H1 (cell line): Measurements from ENCODE around the gene GALNT13. TPM values are rescaled to one million over a fixed set of nuclear protein-coding genes. Genes with fewer than 3 reads are reported as not detected.

Experiments
- CTCF ChIA-PET: fragments of 300-600 bp; sonication (Branson Sonifier 250); formaldehyde crosslinking; loops from one replicate; lab custom pipeline; 2021; ENCODE audit not compliant: partially characterized antibody; lab: Charles Lee
- POLR2A ChIA-PET: fragments of 300-600 bp; sonication (Branson Sonifier 250); formaldehyde crosslinking; loops from one replicate; lab custom pipeline; 2021; ENCODE audit warnings: inconsistent platforms; ENCODE audit not compliant: partially characterized antibody; lab: Charles Lee
- DNase-seq, 2 experiments: peaks; one replicate each; pipeline versions ENCODE4 v3.0.0 to v3.0.0-alpha.2; 2010 to 2022; ENCODE audit warnings: low spot score in 2 of 2, low read depth in 1 of 2, mixed read lengths in 1 of 2
- FAIRE-seq: peaks from 2 replicates; lab custom pipeline; 2011; peaks lifted over from hg19 to GRCh38; lab: Jason Lieb, UNC
- H2AFZ ChIP-seq: 2 replicates; pipeline ENCODE4 v1.8.1; 2012; ENCODE audit warnings: low read length, inconsistent platforms
- H2AK5ac ChIP-seq: 2 replicates; pipeline ENCODE4 v1.6.1; 2013; ENCODE audit warnings: low read depth, low read length
- H2BK120ac ChIP-seq: replicated peaks from 2 replicates; pipeline ENCODE3; 2013; ENCODE audit warnings: low read depth, low read length, inconsistent platforms
- H2BK12ac ChIP-seq: 2 replicates; pipeline ENCODE4 v1.6.1; 2013; ENCODE audit warnings: low read depth, low read length
- H2BK15ac ChIP-seq: 2 replicates; pipeline ENCODE4 v1.6.1; 2013; ENCODE audit warnings: low read length
- H2BK20ac ChIP-seq: 2 replicates; pipeline ENCODE4 v1.6.1; 2013; ENCODE audit warnings: low read length
- H2BK5ac ChIP-seq: 2 replicates; pipeline ENCODE4 v1.6.1; 2013; ENCODE audit warnings: low read depth, low read length
- H3K14ac ChIP-seq: 2 replicates; pipeline ENCODE4 v1.6.1; 2013; ENCODE audit warnings: inconsistent platforms; ENCODE audit not compliant: insufficient read length
- H3K18ac ChIP-seq: 2 replicates; pipeline ENCODE4 v1.6.1; 2013; ENCODE audit warnings: low read length; ENCODE audit errors: extremely low read depth
- H3K23ac ChIP-seq: 2 replicates; pipeline ENCODE4 v1.6.1; 2013; ENCODE audit warnings: inconsistent platforms; ENCODE audit not compliant: insufficient read length
- H3K23me2 ChIP-seq: 2 replicates; pipeline ENCODE4 v1.6.1; 2013; ENCODE audit warnings: low read depth, low read length
- H3K27ac ChIP-seq: 2 replicates; pipeline ENCODE4 v1.6.1; 2011; ENCODE audit warnings: low read depth, low read length, inconsistent platforms
- H3K27me3 ChIP-seq, 4 experiments: replicated peaks in 1 of 4; 1 replicate in 1 of 4; 2 replicates in 3 of 4; pipeline versions ENCODE4 v1.6.1 to v1.8.1; 2011 to 2013; ENCODE audit warnings: low read length in 3 of 4, mild to moderate bottlenecking in 3 of 4, inconsistent platforms in 2 of 4, mixed read lengths in 2 of 4, moderate library complexity in 1 of 4; ENCODE audit not compliant: control insufficient read depth in 3 of 4, insufficient read depth in 3 of 4; ENCODE audit errors: extremely low read depth in 1 of 4
- H3K36me3 ChIP-seq, 4 experiments: 2 replicates each; pipeline versions ENCODE4 v1.6.1 to v1.8.1; 2011 to 2013; ENCODE audit warnings: mild to moderate bottlenecking in 4 of 4, low read length in 3 of 4, moderate library complexity in 2 of 4, control low read depth in 1 of 4, inconsistent platforms in 1 of 4; ENCODE audit not compliant: insufficient read depth in 4 of 4, control insufficient read depth in 2 of 4
- H3K4ac ChIP-seq: replicated peaks from 2 replicates; pipeline ENCODE3; 2013; ENCODE audit warnings: low read length, low read depth, mixed read lengths, inconsistent platforms; ENCODE audit not compliant: insufficient read length
- H3K4me1 ChIP-seq, 4 experiments: replicated peaks in 1 of 4; 1 replicate in 1 of 4; 2 replicates in 3 of 4; pipeline versions ENCODE4 v1.6.1 to v1.8.1; 2011 to 2013; ENCODE audit warnings: low read length in 3 of 4, inconsistent platforms in 2 of 4, mixed read lengths in 1 of 4; ENCODE audit not compliant: insufficient read depth in 4 of 4, control insufficient read depth in 3 of 4
- H3K4me2 ChIP-seq, 2 experiments: 2 replicates each; pipeline versions ENCODE4 v1.6.1 to v1.8.1; 2011 to 2013; ENCODE audit warnings: low read depth in 2 of 2, low read length in 2 of 2, control low read depth in 1 of 2, inconsistent platforms in 1 of 2, mild to moderate bottlenecking in 1 of 2; ENCODE audit not compliant: insufficient read depth in 1 of 2
- H3K4me3 ChIP-seq, 4 experiments: fragments of 200-600, 300-600 bp in 1 of 4; sonication (generic), shearing (Covaris generic), sonication (Bioruptor Twin) in 1 of 4; 2 replicates each; pipeline versions ENCODE4 v1.5.1 to v1.8.1; 2011 to 2016; ENCODE audit warnings: low read length in 4 of 4, low read depth in 3 of 4, control low read depth in 2 of 4, inconsistent platforms in 2 of 4, mild to moderate bottlenecking in 2 of 4, mixed read lengths in 1 of 4, moderate library complexity in 1 of 4; ENCODE audit not compliant: insufficient read depth in 2 of 4; ENCODE audit errors: extremely low read depth in 1 of 4
- H3K56ac ChIP-seq: replicated peaks from 2 replicates; pipeline ENCODE3; 2013; ENCODE audit warnings: low read depth, mild to moderate bottlenecking, mixed read lengths, low read length, inconsistent platforms; ENCODE audit not compliant: insufficient read length
- H3K79me1 ChIP-seq: 2 replicates; pipeline ENCODE4 v1.6.1; 2013; ENCODE audit warnings: low read depth, low read length, control low read depth
- H3K79me2 ChIP-seq, 2 experiments: 2 replicates each; pipeline versions ENCODE4 v1.6.1 to v1.8.1; 2012 to 2013; ENCODE audit warnings: low read length in 2 of 2, mild to moderate bottlenecking in 2 of 2, inconsistent platforms in 1 of 2; ENCODE audit not compliant: insufficient read depth in 2 of 2, control insufficient read depth in 1 of 2
- H3K9ac ChIP-seq, 4 experiments: replicated peaks in 1 of 4; 1 replicate in 1 of 4; 2 replicates in 3 of 4; pipeline versions ENCODE4 v1.6.1 to v1.8.1; 2011 to 2013; ENCODE audit warnings: low read depth in 3 of 4, low read length in 3 of 4, control low read depth in 2 of 4, mild to moderate bottlenecking in 2 of 4, moderate library complexity in 2 of 4, inconsistent platforms in 1 of 4; ENCODE audit errors: extremely low read depth in 1 of 4
- H3K9me3 ChIP-seq, 2 experiments: 2 replicates each; pipeline versions ENCODE4 v1.6.1 to v1.8.1; 2012 to 2013; ENCODE audit warnings: mild to moderate bottlenecking in 2 of 2, moderate library complexity in 2 of 2, control low read depth in 1 of 2, inconsistent platforms in 1 of 2, low read depth in 1 of 2, low read length in 1 of 2, mixed read lengths in 1 of 2; ENCODE audit not compliant: insufficient read depth in 2 of 2
- H4K20me1 ChIP-seq, 2 experiments: replicated peaks in 1 of 2; 2 replicates each; pipeline versions ENCODE3 to v1.8.1; 2011 to 2013; ENCODE audit warnings: inconsistent platforms in 2 of 2, low read length in 2 of 2, mild to moderate bottlenecking in 1 of 2; ENCODE audit not compliant: insufficient read depth in 2 of 2, control insufficient read depth in 1 of 2
- H4K5ac ChIP-seq: 2 replicates; pipeline ENCODE4 v1.6.1; 2013; ENCODE audit warnings: low read length, low read depth, mixed read lengths, inconsistent platforms; ENCODE audit not compliant: insufficient read length
- H4K8ac ChIP-seq: 2 replicates; pipeline ENCODE4 v1.8.0; 2013; ENCODE audit warnings: mild to moderate bottlenecking, moderate library complexity, low read length, inconsistent platforms; ENCODE audit not compliant: insufficient read depth; ENCODE audit errors: extremely low read depth
- H4K91ac ChIP-seq: replicated peaks from 2 replicates; pipeline ENCODE3; 2013; ENCODE audit warnings: low read length, mixed read lengths, inconsistent platforms; ENCODE audit not compliant: insufficient read length
- HDAC6 ChIP-seq: IDR thresholded peaks from one replicate; pipeline ENCODE4 v1.7.1; 2012; ENCODE audit warnings: low read depth, mild to moderate bottlenecking, inconsistent platforms, low read length, moderate library complexity
- JUND ChIP-seq: IDR thresholded peaks from 2 replicates; pipeline ENCODE4 v1.6.1; 2011; ENCODE audit warnings: mild to moderate bottlenecking, improper control_type of control experiment, low read length
- TAF7 ChIP-seq: optimal IDR thresholded peaks from 2 replicates; pipeline ENCODE3; 2011; ENCODE audit warnings: low read depth, mild to moderate bottlenecking, inconsistent platforms, low read length, moderate library complexity, borderline replicate concordance
- YY1 ChIP-seq: IDR thresholded peaks from 2 replicates; pipeline ENCODE4 v1.6.1; 2011; ENCODE audit warnings: low read depth, mild to moderate bottlenecking, low read length
- WGBS, 2 experiments: shearing (Covaris generic) in 1 of 2; methylation state at CpG; one replicate each; pipeline versions ENCODE4 v1.1.6 to v1.1.7; 2013 to 2015; ENCODE audit warnings: low lambda C conversion rate in 2 of 2, mixed read lengths in 2 of 2, inconsistent platforms in 1 of 2, low coverage in 1 of 2, missing lambda C conversion rate in 1 of 2; ENCODE audit not compliant: insufficient replicate concordance in 2 of 2, insufficient coverage in 1 of 2, insufficient read length in 1 of 2; ENCODE audit errors: extremely low coverage in 1 of 2, missing lambda C conversion rate in 1 of 2; 5-methylcytosine and 5-hydroxymethylcytosine counted together
- polyA plus RNA-seq, 7 experiments: library from polyadenylated mRNA; depleted of rRNA in 3 of 7; stranded (reverse) in 5 of 7; unstranded in 2 of 7; fragments of >200 nt in 5 of 7; fragments of 200-250 nt in 2 of 7; gene quantifications; 1 replicate in 5 of 7; 2 replicates in 1 of 7; 4 replicates in 1 of 7; pipeline versions ENCODE4 v1.2.1 to v1.2.3, GENCODE V29; 2011 to 2013; ENCODE audit warnings: missing spikeins in 2 of 7, mixed read lengths in 2 of 7
- total RNA-seq: library from RNA; stranded (reverse); fragmentation: NEBNext Ultra II Directional; extraction: Animal tissue kit (Norgen Biotek cat#: 25700); gene quantifications from 2 replicates; pipeline ENCODE4 v1.2.1, GENCODE V29; 2021

Gene GALNT13
- total and polyA plus RNA-seq, 2 of the 8 experiments (the other 6 are each of a cell fraction or from before 2014, with no cell fraction given), result 3.2 to 9.6 TPM

- Histone ChIP-seq H2BK15ac (no peak overlapping the region), H3K4me2 (no peak overlapping the region), H3K23ac (no peak overlapping the region), H3K27ac (no peak overlapping the region), H3K27me3 (no peaks in the 10 kb centered on the region), H2BK12ac (no peak overlapping the region), H3K23me2 (no peaks in the 10 kb centered on the region), H3K79me1 (no peaks in the 10 kb centered on the region), H4K20me1 (no peaks in the 10 kb centered on the region), H3K9me3 (no peaks in the 10 kb centered on the region), H3K18ac (no peak overlapping the region), H3K4ac (no peak overlapping the region), H3K56ac (no peak overlapping the region), H2BK5ac (no peak overlapping the region), H4K91ac (no peak overlapping the region), H2AFZ (no peak overlapping the region), H4K8ac (no peak overlapping the region), H3K4me1 (no peaks in the 10 kb centered on the region), H4K5ac (no peak overlapping the region), H3K36me3 (no peaks in the 10 kb centered on the region), H3K14ac (no peak overlapping the region), H3K9ac (no peak overlapping the region), H3K4me3 (no peak overlapping the region), H2BK20ac (no peak overlapping the region), H2AK5ac (no peak overlapping the region), H2BK120ac (no peak overlapping the region), H3K79me2 (no peaks in the 10 kb centered on the region)
- ChIA-PET CTCF (interaction anchor here (0.8 kb wide), 1 partner anchor 196 kb away, joined by 3 read pairs; no protein-coding TSS in a partner anchor), POLR2A (no interaction called here)
- WGBS, 2 experiments, result 93% methylated on average over 8 of the region's 8 CpGs; no CpG with 5 or more reads in 1 of the 2 experiments
- DNase-seq, result no peak
- FAIRE-seq, result no peak
- no peak for TF ChIP-seq TAF7
- no peak for TF ChIP-seq JUND
- no peak for TF ChIP-seq HDAC6
- TF ChIP-seq YY1, result no peak
These were observed 556.3 kb downstream of the GALNT13 start for GRCh38 chr2:154428022-154428421.
